Mesenchymal stem cell (in vitro differentiated cells and primary cell): ENCODE results near the gene KRT8.
A peak's percentile ranks its signal among the peaks of the same experiment; 100 is the strongest.

Experiments used
- DNase-seq: peaks from one replicate; pipeline ENCODE4 v3.0.0-alpha.2; 2013
- H2AFZ ChIP-seq: one replicate; pipeline ENCODE4 v1.6.1; 2013; ENCODE audit warnings: low read depth, mild to moderate bottlenecking, control low read depth, inconsistent platforms, low read length, moderate library complexity
- H2AK5ac ChIP-seq: 2 replicates; pipeline ENCODE4 v1.6.1; 2013; ENCODE audit warnings: low read length, moderate library complexity, mild to moderate bottlenecking, inconsistent platforms; ENCODE audit not compliant: severe bottlenecking
- H2BK120ac ChIP-seq: one replicate; pipeline ENCODE4 v1.6.1; 2013; ENCODE audit warnings: low read depth, mild to moderate bottlenecking, inconsistent platforms, low read length, moderate library complexity
- H2BK12ac ChIP-seq, 2 experiments: one replicate each; pipeline ENCODE4 v1.6.1; 2013; ENCODE audit warnings: inconsistent platforms in 2 of 2, low read length in 2 of 2, mild to moderate bottlenecking in 2 of 2, moderate library complexity in 2 of 2, control low read depth in 1 of 2
- H2BK15ac ChIP-seq: one replicate; pipeline ENCODE4 v1.6.1; 2013; ENCODE audit warnings: mild to moderate bottlenecking, low read depth, inconsistent platforms; ENCODE audit not compliant: poor library complexity, severe bottlenecking
- H2BK5ac ChIP-seq: 2 replicates; pipeline ENCODE4 v1.6.1; 2013; ENCODE audit warnings: low read depth, mild to moderate bottlenecking, low read length, control low read depth, inconsistent platforms; ENCODE audit not compliant: poor library complexity, severe bottlenecking
- H3K14ac ChIP-seq, 2 experiments: one replicate each; pipeline ENCODE4 v1.6.1; 2013; ENCODE audit warnings: inconsistent platforms in 2 of 2, low read length in 2 of 2, control low read depth in 1 of 2, mild to moderate bottlenecking in 1 of 2, moderate library complexity in 1 of 2
- H3K18ac ChIP-seq, 2 experiments: one replicate each; pipeline ENCODE4 v1.6.1; 2013; ENCODE audit warnings: inconsistent platforms in 2 of 2, low read length in 2 of 2, control low read depth in 1 of 2, low read depth in 1 of 2, mild to moderate bottlenecking in 1 of 2
- H3K23ac ChIP-seq, 2 experiments: one replicate each; pipeline ENCODE4 v1.6.1; 2013; ENCODE audit warnings: inconsistent platforms in 2 of 2, low read length in 2 of 2, mild to moderate bottlenecking in 2 of 2, moderate library complexity in 2 of 2, control low read depth in 1 of 2
- H3K27ac ChIP-seq: 2 replicates; pipeline ENCODE4 v1.5.1; 2013; ENCODE audit warnings: mild to moderate bottlenecking, moderate library complexity, low read length, control low read depth, inconsistent platforms; ENCODE audit not compliant: poor library complexity, severe bottlenecking
- H3K27me3 ChIP-seq, 2 experiments: 2 replicates each; pipeline versions ENCODE4 v1.6.1 to v1.7.0; 2013; ENCODE audit warnings: low read length in 2 of 2, mild to moderate bottlenecking in 2 of 2, moderate library complexity in 2 of 2, control low read depth in 1 of 2, inconsistent platforms in 1 of 2; ENCODE audit not compliant: control insufficient read depth in 1 of 2, insufficient read depth in 1 of 2
- H3K36me3 ChIP-seq, 2 experiments: 2 replicates each; pipeline versions ENCODE4 v1.6.1 to v1.7.0; 2013; ENCODE audit warnings: low read length in 2 of 2, control low read depth in 1 of 2, inconsistent platforms in 1 of 2, low read depth in 1 of 2, mild to moderate bottlenecking in 1 of 2; ENCODE audit not compliant: insufficient read depth in 2 of 2, control insufficient read depth in 1 of 2
- H3K4ac ChIP-seq, 2 experiments: one replicate each; pipeline ENCODE4 v1.6.1; 2013; ENCODE audit warnings: inconsistent platforms in 2 of 2, low read length in 2 of 2, mild to moderate bottlenecking in 2 of 2, moderate library complexity in 2 of 2, control low read depth in 1 of 2, low read depth in 1 of 2
- H3K4me1 ChIP-seq: 2 replicates; pipeline ENCODE4 v1.6.1; 2013; ENCODE audit warnings: low read depth, low read length, control low read depth; ENCODE audit not compliant: control insufficient read depth, insufficient read depth
- H3K4me2 ChIP-seq: 2 replicates; pipeline ENCODE4 v1.6.1; 2013; ENCODE audit warnings: low read length, mild to moderate bottlenecking, inconsistent platforms; ENCODE audit not compliant: poor library complexity, severe bottlenecking
- H3K4me3 ChIP-seq, 2 experiments: 2 replicates each; pipeline versions ENCODE4 v1.5.1 to v1.7.0; 2013; ENCODE audit warnings: low read length in 2 of 2, mild to moderate bottlenecking in 2 of 2, control low read depth in 1 of 2, low read depth in 1 of 2; ENCODE audit not compliant: insufficient read depth in 1 of 2
- H3K79me1 ChIP-seq: replicated peaks from 2 replicates; pipeline ENCODE4 v1.6.1; 2013; ENCODE audit warnings: mild to moderate bottlenecking, control low read depth, low read length, inconsistent platforms; ENCODE audit not compliant: poor library complexity, severe bottlenecking
- H3K9ac ChIP-seq: 2 replicates; pipeline ENCODE4 v1.7.0; 2013; ENCODE audit warnings: mild to moderate bottlenecking, low read length, moderate library complexity
- H3K9me3 ChIP-seq: 2 replicates; pipeline ENCODE4 v1.7.0; 2013; ENCODE audit warnings: mild to moderate bottlenecking, low read length; ENCODE audit not compliant: control insufficient read depth
- H4K8ac ChIP-seq: one replicate; pipeline ENCODE4 v1.6.1; 2013; ENCODE audit warnings: inconsistent platforms, mild to moderate bottlenecking, low read length, moderate library complexity
- H4K91ac ChIP-seq: one replicate; pipeline ENCODE4 v1.6.1; 2013; ENCODE audit warnings: mild to moderate bottlenecking, low read length, inconsistent platforms
- WGBS: methylation state at CpG from one replicate; pipeline ENCODE4 v1.1.7; 2013; ENCODE audit warnings: mixed read lengths; 5-methylcytosine and 5-hydroxymethylcytosine counted together

KRT8 gene

DNA sequence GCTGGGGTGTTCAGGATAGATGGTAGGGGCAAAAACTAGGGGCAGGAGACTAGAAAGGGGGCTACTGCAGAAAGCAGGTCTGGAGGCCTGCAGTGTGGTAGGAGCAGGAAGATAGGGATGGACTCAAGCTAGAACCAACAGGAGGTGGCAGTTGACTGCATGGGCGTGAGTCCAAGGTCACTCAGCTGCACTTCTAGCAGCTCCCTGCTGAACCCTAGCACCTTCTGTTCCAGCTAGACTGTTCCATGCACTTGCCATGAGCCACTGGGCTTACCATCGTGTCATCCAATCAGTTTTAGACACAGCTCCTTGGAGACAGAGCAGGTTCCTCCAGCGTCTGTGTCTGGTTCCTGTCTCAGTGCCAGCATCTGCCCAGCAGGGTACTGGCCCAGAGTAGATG, 11.3 kb upstream of the KRT8 start:
- Histone ChIP-seq H2AFZ (no peak overlapping the region), H3K27me3 (peaks cover 0 to 25% of the 10 kb centered on the region in 2 experiments), H4K91ac (no peak overlapping the region), H3K23ac (no peak overlapping the region), H3K4me2 (no peak overlapping the region), H3K14ac (no peak overlapping the region), H3K9ac (no peak overlapping the region), H3K79me1 (peaks cover 3% of the 10 kb centered on the region), H4K8ac (no peak overlapping the region), H3K4me1 (peaks cover 2% of the 10 kb centered on the region), H2BK15ac (no peak overlapping the region), H2AK5ac (no peak overlapping the region), H2BK5ac (no peak overlapping the region), H2BK12ac (no peak overlapping the region), H2BK120ac (no peak overlapping the region), H3K36me3 (peaks cover 0 to 2% of the 10 kb centered on the region in 2 experiments), H3K4me3 (no peak overlapping the region), H3K9me3 (no peaks in the 10 kb centered on the region), H3K18ac (no peak overlapping the region), H3K27ac (no peak overlapping the region), H3K4ac (peak overlapping the region in 1 of 2 experiments; percentile 48)
- no peak for DNase-seq
- WGBS: 88% methylated on average over 3 of the region's 3 CpGs

- Histone ChIP-seq H3K27me3 (peaks cover 0 to 25% of the 10 kb centered on the region in 2 experiments), H3K4me1 (peaks cover 2% of the 10 kb centered on the region), H3K18ac (no peak overlapping the region), H3K14ac (no peak overlapping the region), H3K79me1 (peaks cover 3% of the 10 kb centered on the region), H3K9me3 (no peaks in the 10 kb centered on the region), H2BK15ac (no peak overlapping the region), H3K4ac (no peak overlapping the region), H3K27ac (no peak overlapping the region), H4K91ac (no peak overlapping the region), H3K4me3 (no peak overlapping the region), H2BK12ac (no peak overlapping the region), H3K4me2 (no peak overlapping the region), H2BK5ac (no peak overlapping the region), H2BK120ac (no peak overlapping the region), H3K36me3 (peaks cover 0 to 2% of the 10 kb centered on the region in 2 experiments), H3K23ac (no peak overlapping the region), H3K9ac (no peak overlapping the region), H2AK5ac (no peak overlapping the region), H2AFZ (no peak overlapping the region), H4K8ac (no peak overlapping the region)
- no peak for DNase-seq
- 83% methylated on average over 2 of the region's 5 CpGs for WGBS
Measured at GRCh38 chr12:52915637-52916036, 10.8 kb upstream of the KRT8 start.

GRCh38 chr12:52914576-52915121, 9.8 kb upstream of the KRT8 start:
- 94% methylated on average over 7 of the region's 7 CpGs for WGBS
- peaks cover 2% of the 10 kb centered on the region for H3K4me1 ChIP-seq
- no peak overlapping the region for H3K18ac ChIP-seq
- H3K4ac ChIP-seq: no peak overlapping the region
- no peak overlapping the region for H2BK5ac ChIP-seq
- H3K36me3 ChIP-seq: peaks cover 0 to 2% of the 10 kb centered on the region in 2 experiments
- H3K14ac ChIP-seq: no peak overlapping the region
- H3K4me2 ChIP-seq: no peak overlapping the region
- H4K8ac ChIP-seq: no peak overlapping the region
- H2AFZ ChIP-seq: no peak overlapping the region
- no peak overlapping the region for H2BK15ac ChIP-seq
- H3K23ac ChIP-seq: no peak overlapping the region
- H3K4me3 ChIP-seq: no peak overlapping the region
- H2BK12ac ChIP-seq: no peak overlapping the region
- DNase-seq: no peak
- peaks cover 3% of the 10 kb centered on the region for H3K79me1 ChIP-seq
- no peak overlapping the region for H3K9ac ChIP-seq
- H3K9me3 ChIP-seq: no peaks in the 10 kb centered on the region
- H2BK120ac ChIP-seq: no peak overlapping the region
- H4K91ac ChIP-seq: no peak overlapping the region
- H3K27ac ChIP-seq: no peak overlapping the region
- H3K27me3 ChIP-seq: peaks cover 0 to 28% of the 10 kb centered on the region in 2 experiments
- H2AK5ac ChIP-seq: no peak overlapping the region

- Histone ChIP-seq H3K36me3 (peaks cover 0 to 2% of the 10 kb centered on the region in 2 experiments), H3K9ac (no peak overlapping the region), H2BK12ac (peak overlapping the region; percentile 11 to 37), H3K27me3 (peaks cover 0 to 23% of the 10 kb centered on the region in 2 experiments), H3K4ac (no peak overlapping the region), H3K4me1 (peaks cover 2% of the 10 kb centered on the region), H3K23ac (no peak overlapping the region), H2AFZ (no peak overlapping the region), H2BK15ac (no peak overlapping the region), H3K14ac (peak overlapping the region in 1 of 2 experiments; percentile 61), H3K27ac (no peak overlapping the region), H3K9me3 (no peaks in the 10 kb centered on the region), H2BK5ac (no peak overlapping the region), H3K4me2 (no peak overlapping the region), H3K18ac (no peak overlapping the region), H4K91ac (peak overlapping the region; percentile 83), H4K8ac (peak overlapping the region; percentile 31), H2AK5ac (no peak overlapping the region), H2BK120ac (no peak overlapping the region), H3K4me3 (no peak overlapping the region), H3K79me1 (peaks cover 3% of the 10 kb centered on the region)
- over 99% methylated on average over 9 of the region's 9 CpGs for WGBS
- DNase-seq: no peak
Measured at GRCh38 chr12:52913431-52913821, 8.6 kb upstream of the KRT8 start.
